Esophagus (tissue), 2 donors: ENCODE data around the gene ACTN1. TPM values are rescaled to one million over a fixed set of nuclear protein-coding genes. Genes with fewer than 3 reads are reported as not detected.
"Not testable (repeated sequence)": the region's sequence is repeated elsewhere in the genome, so short reads cannot be mapped to it uniquely, and the experiment has no call there.

Experiments used
- H3K27ac ChIP-seq, 2 donors: one replicate each; pipeline ENCODE4 v1.5.1; 2013; ENCODE audit warnings: low read depth in 2 of 2, mild to moderate bottlenecking in 2 of 2, inconsistent platforms in 1 of 2, low read length in 1 of 2, moderate library complexity in 1 of 2
- H3K27me3 ChIP-seq, 2 donors: one replicate each; pipeline ENCODE4 v1.6.1; 2013; ENCODE audit warnings: low read length in 2 of 2, control low read depth in 1 of 2, mild to moderate bottlenecking in 1 of 2; ENCODE audit not compliant: insufficient read depth in 2 of 2, control insufficient read depth in 1 of 2
- H3K36me3 ChIP-seq, 2 donors: one replicate each; pipeline ENCODE4 v1.6.1; 2013; ENCODE audit warnings: low read length in 1 of 2; ENCODE audit not compliant: control insufficient read depth in 2 of 2, insufficient read depth in 2 of 2
- H3K4me1 ChIP-seq, 2 donors: one replicate each; pipeline ENCODE4 v1.6.1; 2013; ENCODE audit warnings: low read length in 1 of 2; ENCODE audit not compliant: control insufficient read depth in 2 of 2, insufficient read depth in 2 of 2
- H3K4me3 ChIP-seq, 2 donors: one replicate each; pipeline ENCODE4 v1.5.1; 2013; ENCODE audit warnings: low read length in 2 of 2, mild to moderate bottlenecking in 2 of 2, low read depth in 1 of 2, moderate library complexity in 1 of 2
- H3K9me3 ChIP-seq, 2 donors: one replicate each; pipeline ENCODE4 v1.6.1; 2013; ENCODE audit warnings: mild to moderate bottlenecking in 2 of 2, low read depth in 1 of 2, low read length in 1 of 2, moderate library complexity in 1 of 2; ENCODE audit not compliant: control insufficient read depth in 2 of 2, insufficient read depth in 1 of 2
- WGBS, 2 donors: extraction: QIAGEN DNeasy Blood & Tissue Kit; methylation state at CpG; one replicate each; pipeline ENCODE4 v1.1.7; 2013; 5-methylcytosine and 5-hydroxymethylcytosine counted together
- polyA plus RNA-seq, 2 donors: library from polyadenylated mRNA; stranded (reverse); fragments of 200-250 nt; gene quantifications; one replicate each; pipeline ENCODE4 v1.2.3, GENCODE V29; 2013
- donor health status: healthy with polysubstance abuse.
- donor health status: Bipolar disorder and iron deficiency.

The ACTN1 gene
- polyA plus RNA-seq, 2 donors = 37.4 to 98.2 TPM

DNA sequence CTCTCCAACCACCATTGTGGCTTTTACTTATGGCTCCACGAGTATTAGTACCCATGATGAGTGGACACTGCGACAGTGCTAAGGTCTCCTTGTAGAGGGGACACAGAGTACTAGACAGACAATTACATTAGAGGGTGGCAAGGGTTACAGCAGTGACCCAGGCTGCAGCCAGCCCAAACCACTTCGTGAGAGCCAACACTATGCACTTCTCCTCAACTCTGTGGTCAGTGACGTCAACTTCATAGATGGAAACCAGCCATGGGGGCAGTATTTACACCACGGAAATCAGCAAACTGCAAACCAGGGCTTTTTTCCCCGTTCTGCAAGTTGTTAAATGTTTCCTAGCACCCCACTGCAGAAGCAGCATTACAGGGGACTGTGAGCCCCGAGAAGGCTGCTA lies 124.7 kb downstream of the ACTN1 start:
- Histone ChIP-seq H3K27me3 (no peaks in the 10 kb centered on the region), H3K27ac (no peak overlapping the region), H3K4me3 (no peak overlapping the region), H3K4me1 (peaks cover 0 to 3% of the 10 kb centered on the region in 2 donors), H3K36me3 (no peaks in the 10 kb centered on the region), H3K9me3 (no peaks in the 10 kb centered on the region)
- WGBS, 2 donors = 85 to 88% methylated on average over 7 of the region's 7 CpGs

DNA sequence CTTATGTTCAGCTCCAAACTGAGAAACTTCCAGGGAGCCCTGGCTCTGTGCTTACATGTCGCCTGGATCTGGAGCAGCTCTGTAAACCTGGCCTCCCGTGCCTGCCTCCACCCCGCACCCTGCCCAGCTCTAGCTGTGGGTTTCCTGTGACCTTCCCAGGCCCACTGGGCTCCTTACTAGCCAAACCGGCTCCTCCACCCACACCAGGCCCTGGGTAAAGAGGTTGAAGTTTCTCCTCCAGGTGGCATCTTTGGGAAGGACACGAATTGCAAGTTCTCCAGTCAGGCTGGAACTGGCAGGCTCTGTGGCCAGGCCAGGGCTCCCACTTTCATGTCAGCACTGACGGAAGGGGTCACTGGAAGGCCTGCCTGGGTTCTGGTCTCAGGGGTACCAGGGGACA lies 125.4 kb downstream of the ACTN1 start:
- 68 to 83% methylated on average over 6 of the region's 6 CpGs for WGBS, 2 donors

DNA sequence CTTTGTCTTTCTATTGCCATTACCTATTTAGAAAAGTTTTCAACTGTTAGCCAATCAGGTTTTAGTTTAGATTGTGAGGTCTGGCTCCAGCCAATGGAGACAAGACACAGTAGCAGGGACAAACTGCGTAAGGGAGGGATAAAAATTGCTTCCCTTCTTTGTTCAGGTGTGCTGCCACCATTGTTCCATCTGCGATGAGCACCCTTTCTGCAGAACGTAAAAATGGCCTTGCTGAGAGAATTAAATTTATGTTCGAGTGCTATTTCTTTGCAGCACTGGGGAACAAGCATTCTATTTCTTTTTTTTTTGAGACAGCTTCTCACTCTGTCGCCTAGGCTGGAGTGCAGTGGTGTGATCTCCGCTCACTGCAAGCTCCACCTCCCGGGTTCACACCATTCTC lies 126.6 kb downstream of the ACTN1 start:
- H3K27ac ChIP-seq = not testable (repeated sequence)

More for the DNA sequence above, 125.4 kb downstream of the ACTN1 start:
- Histone ChIP-seq H3K36me3 (no peaks in the 10 kb centered on the region), H3K4me1 (peaks cover 0 to 3% of the 10 kb centered on the region in 2 donors), H3K27ac (no peak overlapping the region), H3K4me3 (no peak overlapping the region), H3K27me3 (no peaks in the 10 kb centered on the region), H3K9me3 (no peaks in the 10 kb centered on the region)

DNA sequence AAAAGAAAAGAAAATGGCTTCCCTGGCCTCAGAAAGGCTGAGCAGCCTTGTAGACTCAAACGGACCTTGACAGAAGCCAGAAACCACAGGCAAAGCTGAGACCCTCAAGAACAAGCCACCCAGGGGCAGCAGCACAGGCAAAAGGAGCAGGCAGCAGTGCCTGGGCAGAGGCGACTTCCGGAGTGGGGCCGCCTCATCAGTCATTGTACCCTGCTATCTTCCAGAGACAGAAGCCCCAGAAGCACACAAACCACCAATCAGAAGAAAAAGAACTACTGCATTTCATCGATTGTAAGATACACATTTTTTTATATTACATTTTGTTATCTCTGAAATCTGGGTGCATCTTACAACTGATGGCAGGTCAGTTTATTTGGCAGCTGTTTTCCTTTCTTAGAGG lies 128.0 kb downstream of the ACTN1 start:
- H3K27ac ChIP-seq = no peak overlapping the region
- H3K36me3 ChIP-seq = no peaks in the 10 kb centered on the region
- no peak overlapping the region for H3K4me3 ChIP-seq
- 87 to 88% methylated on average over 5 of the region's 5 CpGs for WGBS, 2 donors
- H3K27me3 ChIP-seq = no peaks in the 10 kb centered on the region
- H3K4me1 ChIP-seq = peaks cover 0 to 3% of the 10 kb centered on the region in 2 donors
- H3K9me3 ChIP-seq = no peaks in the 10 kb centered on the region

More for the DNA sequence above, 126.6 kb downstream of the ACTN1 start:
- not testable (repeated sequence) for H3K9me3 ChIP-seq, H3K36me3 ChIP-seq, H3K4me1 ChIP-seq, H3K4me3 ChIP-seq, H3K27me3 ChIP-seq
- 95 to 96% methylated on average over 7 of the region's 7 CpGs for WGBS, 2 donors

DNA sequence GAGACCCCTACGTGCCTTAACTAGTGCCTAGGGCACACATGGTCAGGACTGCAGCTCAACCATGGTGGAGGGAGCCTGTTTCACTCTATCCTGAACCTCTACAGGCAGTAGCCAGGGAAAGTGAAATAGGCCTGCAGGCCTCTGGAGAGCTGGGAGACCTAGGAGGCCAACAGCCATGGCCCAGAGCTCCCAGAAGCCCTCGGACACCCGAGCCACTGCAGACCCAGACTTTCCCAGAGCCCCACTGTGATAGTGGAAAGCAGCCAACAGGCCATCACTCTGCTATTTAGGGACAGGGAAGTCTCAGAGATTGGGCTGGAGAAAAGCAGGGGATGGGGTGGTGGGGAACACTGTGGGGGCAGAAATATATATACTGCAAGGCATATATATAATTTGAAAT lies 129.7 kb downstream of the ACTN1 start:
- peaks cover 0 to 3% of the 10 kb centered on the region in 2 donors for H3K4me1 ChIP-seq
- H3K27me3 ChIP-seq = no peaks in the 10 kb centered on the region
- H3K4me3 ChIP-seq = no peak overlapping the region
- H3K9me3 ChIP-seq = no peaks in the 10 kb centered on the region
- no peaks in the 10 kb centered on the region for H3K36me3 ChIP-seq
- H3K27ac ChIP-seq = no peak overlapping the region
- 85 to 87% methylated on average over 3 of the region's 3 CpGs for WGBS, 2 donors

DNA sequence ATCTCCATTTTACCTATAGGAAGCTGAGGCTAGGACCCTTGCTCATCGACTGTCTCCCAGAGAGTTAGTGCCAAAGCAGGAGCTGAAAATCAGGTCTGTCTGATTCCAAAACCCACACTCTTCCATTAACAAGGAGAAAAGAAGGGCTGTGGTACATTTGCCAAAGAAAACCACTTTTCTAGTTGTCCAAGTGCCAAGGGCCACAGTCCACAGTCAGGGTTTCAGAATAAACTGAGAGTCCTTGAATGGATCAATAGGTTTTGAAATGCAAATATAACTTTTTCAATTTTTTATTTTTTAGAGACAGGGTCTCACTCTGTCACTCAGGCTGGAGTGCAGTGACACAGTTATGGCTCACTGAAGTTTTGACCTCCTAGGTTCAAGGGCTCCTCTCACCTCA lies 130.8 kb downstream of the ACTN1 start:
- Histone ChIP-seq H3K27ac (no peak overlapping the region), H3K36me3 (no peaks in the 10 kb centered on the region), H3K9me3 (no peaks in the 10 kb centered on the region), H3K27me3 (no peaks in the 10 kb centered on the region), H3K4me1 (peaks cover under 1 to 2% of the 10 kb centered on the region in 2 donors), H3K4me3 (no peak overlapping the region)
- 68 to 80% methylated on average over 1 of the region's 1 CpG for WGBS, 2 donors

DNA sequence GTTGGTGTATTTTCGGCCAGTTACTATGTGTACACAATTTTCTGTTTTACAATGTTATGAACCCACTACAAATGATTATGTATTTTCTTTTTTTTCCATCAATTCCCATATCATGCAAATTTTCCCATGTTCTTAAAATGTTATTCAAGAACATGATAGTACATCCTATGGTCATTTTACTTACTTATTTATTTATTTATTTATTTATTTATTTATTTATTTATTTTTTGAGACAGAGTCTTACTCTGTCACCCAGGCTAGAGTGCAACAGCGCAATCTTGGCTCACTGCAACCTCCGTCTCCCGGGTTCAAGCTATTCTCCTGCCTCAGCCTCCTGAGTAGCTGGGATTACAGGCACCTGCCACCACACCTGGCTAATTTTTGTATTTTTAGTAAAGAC lies 131.5 kb downstream of the ACTN1 start:
- WGBS, 2 donors = 86 to 95% methylated on average over 4 of the region's 4 CpGs
- H3K9me3 ChIP-seq = not testable (repeated sequence)

DNA sequence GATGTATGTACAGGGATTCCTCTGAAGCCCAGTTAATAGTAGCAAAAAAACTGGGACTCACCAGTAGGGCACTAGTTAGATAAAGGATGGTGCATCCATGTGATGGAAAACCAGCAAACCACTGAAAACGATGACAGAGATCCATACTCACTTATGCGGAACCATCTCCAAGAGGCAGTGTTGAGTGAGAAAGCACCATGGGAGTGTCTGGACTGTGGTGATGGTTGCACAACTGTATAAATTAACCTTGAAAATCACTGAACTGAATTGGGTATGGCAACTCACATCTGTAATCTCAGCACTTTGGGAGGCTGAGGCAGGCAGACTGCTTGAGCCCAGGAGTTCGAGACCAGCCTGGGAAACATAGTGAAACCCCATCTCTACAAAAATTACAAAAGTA lies 132.6 kb downstream of the ACTN1 start:
- Histone ChIP-seq H3K27me3 (no peaks in the 10 kb centered on the region), H3K36me3 (no peaks in the 10 kb centered on the region), H3K9me3 (no peaks in the 10 kb centered on the region), H3K27ac (no peak overlapping the region), H3K4me3 (no peak overlapping the region), H3K4me1 (peaks cover 3 to 7% of the 10 kb centered on the region in 2 donors)
- WGBS, 2 donors = 85 to 90% methylated on average over 3 of the region's 3 CpGs

More for the DNA sequence above, 131.5 kb downstream of the ACTN1 start:
- not testable (repeated sequence) for H3K36me3 ChIP-seq, H3K4me3 ChIP-seq, H3K27ac ChIP-seq, H3K4me1 ChIP-seq, H3K27me3 ChIP-seq

DNA sequence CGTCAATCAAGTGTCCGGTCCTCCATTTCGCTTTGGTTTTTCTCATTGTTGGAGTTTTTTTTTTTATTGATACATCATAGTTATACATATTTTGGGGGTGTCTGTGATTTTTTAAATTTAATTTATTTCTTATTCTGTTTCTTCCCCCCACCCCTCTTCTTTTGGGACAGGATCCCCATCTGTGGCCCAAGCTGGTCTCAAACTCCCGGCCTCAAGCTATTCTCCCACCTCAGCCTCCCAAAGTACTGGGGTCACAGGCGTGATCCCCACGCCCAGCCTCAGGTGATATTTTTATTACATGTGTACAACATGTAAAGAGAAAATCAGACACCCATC lies 134.9 kb downstream of the ACTN1 start:
- Histone ChIP-seq H3K4me1 (peaks cover 3 to 7% of the 10 kb centered on the region in 2 donors), H3K27ac (no peak overlapping the region), H3K9me3 (no peaks in the 10 kb centered on the region), H3K4me3 (no peak overlapping the region), H3K36me3 (no peaks in the 10 kb centered on the region), H3K27me3 (no peaks in the 10 kb centered on the region)
- 24 to 26% methylated on average over 6 of the region's 6 CpGs for WGBS, 2 donors

DNA sequence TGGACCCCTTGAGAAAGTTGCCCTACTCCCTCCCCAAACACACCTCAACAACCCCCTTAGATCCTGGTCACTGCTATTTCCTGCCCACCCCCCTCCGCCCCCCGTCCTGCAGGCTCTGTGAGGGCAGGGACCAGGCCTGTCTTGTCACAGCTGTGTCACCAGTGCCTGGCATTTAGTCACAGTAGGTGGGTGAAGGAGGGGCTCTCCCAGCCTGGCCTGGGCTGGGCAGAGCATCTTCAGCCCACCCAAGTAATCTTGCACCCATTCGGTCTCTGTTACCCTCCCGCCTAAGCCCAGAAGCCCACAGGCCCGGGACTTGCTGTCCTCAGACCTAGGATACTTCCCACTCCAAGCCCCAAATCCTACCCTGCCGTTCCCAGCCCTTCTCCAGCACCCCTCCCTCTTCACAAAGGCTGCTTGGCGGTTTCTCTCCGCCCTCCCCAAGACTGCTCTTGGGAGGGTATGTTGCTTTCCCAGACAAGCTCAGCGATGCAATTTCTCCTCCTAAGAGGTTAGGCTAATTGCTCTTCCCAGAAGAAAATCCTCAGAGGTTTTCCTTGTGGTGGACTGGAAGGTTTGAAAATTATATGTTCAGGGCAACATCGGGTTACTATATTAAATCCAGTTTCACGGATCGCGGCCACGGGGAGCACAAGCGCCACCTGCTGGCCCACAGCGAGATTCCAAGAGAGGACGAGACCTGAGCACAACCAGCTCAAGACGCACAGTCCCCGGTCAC lies 135.5 kb downstream of the ACTN1 start:
- Histone ChIP-seq H3K4me1 (peaks cover 3 to 7% of the 10 kb centered on the region in 2 donors), H3K27me3 (no peaks in the 10 kb centered on the region), H3K4me3 (peak overlapping the region in 1 of 2 donors; percentile 42), H3K36me3 (no peaks in the 10 kb centered on the region), H3K27ac (peak overlapping the region in 1 of 2 donors; percentile 68), H3K9me3 (no peaks in the 10 kb centered on the region)
- WGBS, 2 donors = 19 to 24% methylated on average over 19 of the region's 19 CpGs
